Glomerular endothelial cell (primary cell): ENCODE measurements around the gene SYF2. TPM values are rescaled to one million over a fixed set of nuclear protein-coding genes. Genes with fewer than 3 reads are reported as not detected.
"Not testable (repeated sequence)": the region's sequence is repeated elsewhere in the genome, so short reads cannot be mapped to it uniquely, and the experiment has no call there.

ENCODE experiments used
- DNase-seq: peaks from one replicate; pipeline ENCODE4 v3.0.0-alpha.2; 2011; ENCODE audit warnings: low read depth, low spot score; ENCODE audit errors: extremely low read depth
- total RNA-seq: library from RNA; depleted of rRNA; stranded (reverse); fragments of >200 nt; gene quantifications from 2 replicates; pipeline ENCODE4 v1.2.3, GENCODE V29; 2015

Gene SYF2
- total RNA-seq, 1 donor from 2014 or later: 30.2 TPM

DNA sequence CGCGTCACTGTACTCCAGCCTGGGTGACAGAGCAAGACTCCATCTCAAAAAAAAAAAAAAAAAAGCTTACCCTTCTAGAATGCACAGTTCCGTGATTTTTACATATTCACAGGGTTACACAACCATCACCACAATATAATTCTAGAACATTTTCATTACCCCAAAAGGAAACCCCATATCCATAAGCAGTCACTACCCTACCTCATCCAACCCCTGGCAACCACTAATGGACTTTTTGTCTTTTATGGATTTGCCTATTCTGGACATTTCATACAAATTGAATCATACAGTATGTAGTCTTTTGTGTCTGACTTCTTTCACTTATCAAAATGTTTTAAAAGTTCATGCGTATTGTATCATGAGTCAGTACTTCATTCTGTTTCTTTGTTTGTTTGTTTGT, 22.8 kb downstream of the SYF2 start:
- DNase-seq: no peak

GRCh38 chr1:25208561-25209222, 23.6 kb downstream of the SYF2 start:
- DNase-seq: no peak

GRCh38 chr1:25208092-25208491, 24.2 kb downstream of the SYF2 start:
- no peak for DNase-seq

GRCh38 chr1:25206201-25206600, 26.1 kb downstream of the SYF2 start:
- DNase-seq: no peak

DNA sequence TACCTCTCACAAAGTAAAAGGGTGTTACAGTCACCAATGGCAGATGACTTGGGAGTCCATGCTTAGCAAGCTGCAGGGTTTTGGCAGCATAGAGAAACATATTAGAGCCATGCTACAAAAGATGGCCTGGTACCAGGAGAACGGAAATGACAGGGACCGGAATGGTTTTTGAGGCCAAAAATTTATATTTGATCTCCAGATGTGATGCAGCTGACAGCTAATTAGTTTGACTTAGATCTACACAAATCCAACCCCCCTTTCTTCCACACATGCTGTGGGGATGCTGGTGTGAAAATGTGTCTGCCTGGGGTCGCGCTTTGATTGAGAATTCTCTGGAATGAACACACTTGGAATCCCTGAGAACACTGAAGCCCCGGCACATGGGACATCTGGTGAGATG, 26.5 kb downstream of the SYF2 start:
- DNase-seq: no peak

DNA sequence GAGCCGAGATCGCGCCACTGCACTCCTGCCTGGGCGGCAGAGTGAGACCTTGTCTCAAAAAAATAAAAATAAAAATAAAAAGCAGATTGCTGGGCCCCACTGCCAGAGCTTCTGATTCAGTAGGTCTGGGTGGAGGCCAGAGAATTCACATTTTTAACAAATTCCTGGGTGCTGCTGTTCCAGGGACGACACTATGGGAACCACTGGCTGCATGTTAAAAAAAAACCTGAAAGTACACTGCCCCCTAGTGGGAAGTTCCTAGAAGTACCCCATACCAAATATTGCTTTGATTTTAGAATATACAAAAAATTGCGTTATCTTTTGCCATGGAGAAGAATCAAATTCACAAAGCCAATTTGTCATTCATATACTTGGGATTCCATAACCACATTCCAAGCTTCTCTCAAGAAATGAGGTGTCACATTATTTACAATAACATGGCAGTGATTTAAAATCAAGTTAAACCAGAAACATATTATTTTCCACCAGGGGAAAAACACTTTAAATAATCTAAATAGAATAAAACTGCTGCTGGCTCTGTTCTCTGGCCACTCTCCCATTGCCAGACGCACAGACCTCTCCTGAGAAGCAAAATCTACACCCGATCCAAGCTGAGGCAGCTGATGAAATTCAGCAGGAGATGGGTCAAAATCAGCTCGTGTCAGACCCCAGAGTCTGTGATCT, 27.4 kb downstream of the SYF2 start:
- peak; percentile 7 for DNase-seq

DNA sequence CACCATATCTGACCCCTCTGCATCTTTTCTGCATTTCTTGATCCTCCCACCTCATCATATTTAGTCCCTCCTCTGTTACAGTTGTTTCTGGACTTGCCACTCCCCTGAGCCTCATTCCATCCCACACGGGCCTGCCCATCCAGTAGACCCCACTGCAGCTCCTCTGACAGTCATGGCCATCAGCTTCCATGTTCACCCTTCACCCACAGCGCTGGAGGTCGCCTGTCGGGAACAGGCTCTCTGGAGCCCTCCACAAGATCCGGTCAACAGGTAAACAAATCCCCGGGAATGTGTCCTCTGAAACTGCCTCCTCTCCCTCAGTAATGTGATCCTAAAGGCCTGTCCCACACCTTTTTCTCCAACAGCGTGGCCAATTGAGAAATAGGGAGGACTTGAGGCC, 31.3 kb downstream of the SYF2 start:
- no peak for DNase-seq

GRCh38 chr1:25199819-25200620, 32.3 kb downstream of the SYF2 start:
- DNase-seq: no peak

DNA sequence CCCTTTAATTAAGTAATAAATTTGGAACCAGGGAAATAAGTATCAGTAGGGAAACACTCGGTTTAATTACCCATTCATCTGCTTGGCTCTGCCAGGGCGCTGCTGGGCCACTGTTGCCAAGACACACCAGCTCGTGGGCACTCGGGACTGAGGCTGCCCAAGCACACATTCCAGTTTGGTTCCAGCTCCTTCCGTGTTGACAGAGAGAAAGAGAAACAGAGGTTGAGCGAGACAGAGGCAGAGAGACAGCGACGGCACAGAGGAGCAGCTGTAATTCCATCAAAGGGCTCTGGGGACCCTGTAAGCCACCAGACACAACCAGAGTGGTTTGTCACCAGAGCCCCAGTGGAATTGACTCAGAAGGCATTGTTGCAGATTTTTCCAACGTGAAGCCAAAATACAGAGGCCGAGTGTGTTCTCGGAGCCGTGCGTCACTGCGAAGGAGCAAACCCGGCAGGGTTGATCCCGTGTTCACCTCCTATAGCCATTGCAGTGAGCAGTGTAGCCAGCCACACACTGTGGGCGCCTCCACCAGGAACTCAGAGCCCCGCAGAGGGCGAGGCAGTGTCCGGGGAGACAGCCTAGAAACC, 33.5 kb downstream of the SYF2 start:
- no peak for DNase-seq

- DNase-seq: no peak
These were observed 34.2 kb downstream of the SYF2 start for GRCh38 chr1:25197982-25198662.

DNA sequence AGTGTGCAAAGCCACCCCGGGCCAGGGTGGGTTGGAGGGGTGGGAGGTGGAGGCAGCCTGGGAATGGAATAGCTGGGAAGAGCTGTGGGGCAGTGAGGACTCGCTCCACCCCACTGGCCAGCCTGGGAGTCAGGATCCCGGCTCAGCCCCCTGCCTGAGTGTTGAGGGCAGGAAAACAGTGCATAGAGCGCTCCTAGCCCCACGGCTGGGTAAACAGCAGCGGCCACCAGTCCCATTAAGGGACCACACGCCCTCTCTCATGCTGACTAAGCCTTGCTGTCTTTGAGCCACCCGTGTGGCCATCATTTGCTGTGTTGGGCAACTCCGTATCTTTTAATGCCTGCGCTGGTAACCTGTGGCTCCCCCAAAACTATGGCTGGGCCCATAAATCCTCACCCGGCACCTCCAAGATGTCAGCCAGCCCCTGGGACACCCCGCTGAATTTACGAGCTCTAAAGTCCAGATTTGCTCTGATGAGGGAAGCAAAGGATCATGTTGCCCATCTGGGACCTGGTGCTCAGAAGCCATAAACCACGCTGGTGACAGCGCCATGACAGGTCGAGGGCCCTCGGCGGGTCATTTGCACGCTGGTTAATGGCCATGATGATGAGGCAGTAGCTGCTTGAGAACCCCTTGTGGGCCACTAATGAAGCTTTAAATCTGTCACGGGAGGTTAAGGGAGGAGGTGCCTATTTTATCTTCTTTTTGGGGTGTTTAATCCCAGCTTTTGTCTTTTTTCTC, 34.9 kb downstream of the SYF2 start:
- DNase-seq: no peak

DNA sequence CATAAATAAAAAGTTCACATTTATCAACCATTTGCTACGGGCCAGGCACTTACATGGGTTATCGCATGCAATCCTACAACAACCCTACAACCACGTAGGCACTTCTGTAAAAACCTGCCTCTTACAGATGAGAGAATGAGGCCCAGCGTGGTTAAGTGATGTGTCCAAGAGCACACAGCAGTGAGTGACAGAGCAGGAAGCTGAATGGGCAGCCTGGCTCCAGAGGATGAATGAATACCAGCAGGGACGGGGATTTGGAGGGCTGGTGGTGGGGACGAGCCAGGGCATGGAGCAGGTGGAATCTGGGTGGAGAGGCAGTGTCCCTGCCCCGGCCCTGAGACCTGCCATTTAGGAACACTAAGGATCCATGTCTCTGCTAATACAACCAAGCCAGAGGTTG, 35.5 kb downstream of the SYF2 start:
- DNase-seq: no peak

DNA sequence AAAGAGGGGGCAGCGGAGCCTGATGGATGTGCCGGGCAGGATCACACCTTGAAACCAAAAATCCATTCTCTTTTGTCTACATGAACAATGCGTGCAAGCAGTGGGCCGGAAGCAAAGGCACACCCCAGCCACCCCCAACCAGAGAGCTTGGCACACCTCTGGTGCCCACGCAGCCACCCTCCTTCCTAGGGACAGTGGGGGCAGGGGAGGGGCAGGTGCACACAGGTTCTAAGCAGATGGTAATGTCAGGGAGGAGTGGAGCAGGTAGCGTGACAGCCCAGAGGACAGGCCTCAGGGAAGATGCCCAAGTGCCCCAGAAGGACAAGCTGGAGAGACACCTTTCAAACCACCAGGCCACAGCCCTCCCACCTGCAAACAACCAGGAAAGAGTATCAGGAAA, 36.5 kb downstream of the SYF2 start:
- no peak for DNase-seq

DNA sequence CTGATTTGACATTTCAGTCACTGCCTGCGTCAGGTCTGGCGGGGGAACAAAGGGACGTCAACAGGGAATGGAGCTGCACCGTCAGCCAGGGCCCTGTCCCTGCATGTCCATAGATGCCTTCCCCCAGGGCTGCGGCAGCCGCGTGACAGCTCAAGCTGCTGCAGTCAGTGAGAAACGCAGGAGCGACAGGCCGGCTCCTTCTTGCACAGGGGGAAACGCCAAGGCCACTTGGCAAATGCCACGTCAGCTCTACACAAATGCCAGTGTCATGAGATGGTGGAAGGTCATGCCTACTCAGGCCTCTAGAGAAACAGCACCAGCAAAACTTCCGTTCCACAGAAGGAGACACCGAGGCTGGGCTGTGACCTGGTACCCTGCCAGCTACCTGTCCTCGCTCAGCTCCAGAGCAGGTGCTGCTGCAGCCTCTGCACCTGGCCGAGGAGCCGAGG, 37.7 kb downstream of the SYF2 start:
- DNase-seq: no peak

DNA sequence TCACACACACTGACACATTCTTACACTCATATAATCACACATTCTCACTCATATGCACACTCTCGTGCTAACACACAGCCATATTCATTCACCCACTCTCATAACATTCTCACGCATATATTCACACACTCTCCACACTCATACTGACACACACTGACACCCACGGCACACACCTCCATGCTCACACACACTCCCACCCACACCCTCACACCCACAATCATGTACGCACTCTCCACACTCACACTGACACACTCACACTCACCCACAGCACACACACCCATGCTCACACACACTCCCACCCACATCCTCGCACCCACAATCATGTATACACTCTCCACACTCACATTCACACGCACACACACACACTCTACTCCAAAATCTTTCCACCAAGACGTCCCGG, 38.2 kb downstream of the SYF2 start:
- no peak for DNase-seq

DNA sequence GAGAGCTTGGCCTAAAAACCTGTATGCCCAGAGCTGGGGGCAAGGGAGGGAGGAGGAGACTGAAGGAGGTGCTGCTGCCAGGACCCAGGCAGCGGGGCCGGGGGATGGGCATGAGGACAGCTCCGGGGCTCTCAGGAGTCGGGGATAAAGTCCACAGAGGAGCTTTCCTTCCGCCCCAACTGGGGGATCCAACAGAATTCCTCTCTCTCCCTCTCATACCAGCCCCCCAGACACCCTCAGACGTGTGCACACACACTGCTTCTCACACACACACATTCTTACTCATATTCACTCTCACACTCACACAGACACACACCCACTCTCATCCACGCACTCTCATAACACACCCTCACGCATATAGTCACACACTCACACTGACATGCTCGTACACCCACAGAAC, 39.1 kb downstream of the SYF2 start:
- no peak for DNase-seq

GRCh38 chr1:25192154-25192553, 40.1 kb downstream of the SYF2 start:
- DNase-seq: no peak

GRCh38 chr1:25190260-25190659, 42.0 kb downstream of the SYF2 start:
- no peak for DNase-seq

GRCh38 chr1:25187904-25188303, 44.4 kb downstream of the SYF2 start:
- DNase-seq: not testable (repeated sequence)

GRCh38 chr1:25187077-25187476, 45.2 kb downstream of the SYF2 start:
- DNase-seq: no peak
